Measurements from ENCODE around the gene PRDM5. TPM values are rescaled to one million over a fixed set of nuclear protein-coding genes. Genes with fewer than 3 reads are reported as not detected.

PRDM5 gene
- total RNA-seq, 2 experiments from 2014 or later: 0.14 to 0.22 TPM

- CTCF ChIA-PET: no interaction called here
- intact Hi-C loops (cut with DNase I, micrococcal nuclease): loop anchor here in 1 of 2 experiments (10.0 kb wide), 1 partner anchor 118 kb away; no protein-coding TSS in a partner anchor
- Mint-ChIP-seq H3K36me3 (ENCODE audit: low read depth) (peaks cover 6% of the 10 kb centered on the region), H3K4me3 (no peak overlapping the region), H3K9me3 (no peaks in the 10 kb centered on the region), H3K4me1 (ENCODE audit: low read depth) (peaks cover 10% of the 10 kb centered on the region), H3K27ac (no peak overlapping the region), H3K27me3 (peaks cover 38% of the 10 kb centered on the region)
- H3K27me3 ChIP-seq (ENCODE audit: control insufficient read depth in 1 of 2, insufficient read depth in 2 of 2, low read length in 2 of 2): peaks cover 2 to 6% of the 10 kb centered on the region in 2 experiments
- TF ChIP-seq, protein P1, sequence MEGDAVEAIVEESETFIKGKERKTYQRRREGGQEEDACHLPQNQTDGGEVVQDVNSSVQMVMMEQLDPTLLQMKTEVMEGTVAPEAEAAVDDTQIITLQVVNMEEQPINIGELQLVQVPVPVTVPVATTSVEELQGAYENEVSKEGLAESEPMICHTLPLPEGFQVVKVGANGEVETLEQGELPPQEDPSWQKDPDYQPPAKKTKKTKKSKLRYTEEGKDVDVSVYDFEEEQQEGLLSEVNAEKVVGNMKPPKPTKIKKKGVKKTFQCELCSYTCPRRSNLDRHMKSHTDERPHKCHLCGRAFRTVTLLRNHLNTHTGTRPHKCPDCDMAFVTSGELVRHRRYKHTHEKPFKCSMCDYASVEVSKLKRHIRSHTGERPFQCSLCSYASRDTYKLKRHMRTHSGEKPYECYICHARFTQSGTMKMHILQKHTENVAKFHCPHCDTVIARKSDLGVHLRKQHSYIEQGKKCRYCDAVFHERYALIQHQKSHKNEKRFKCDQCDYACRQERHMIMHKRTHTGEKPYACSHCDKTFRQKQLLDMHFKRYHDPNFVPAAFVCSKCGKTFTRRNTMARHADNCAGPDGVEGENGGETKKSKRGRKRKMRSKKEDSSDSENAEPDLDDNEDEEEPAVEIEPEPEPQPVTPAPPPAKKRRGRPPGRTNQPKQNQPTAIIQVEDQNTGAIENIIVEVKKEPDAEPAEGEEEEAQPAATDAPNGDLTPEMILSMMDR (IDR thresholded peaks at IDR 0.05): no peak
- DNase-seq (no peak), ATAC-seq (ENCODE audit: poor library complexity) (no peak)
- peaks cover 13% of the 10 kb centered on the region for H3K4me1 ChIP-seq (ENCODE audit: insufficient read depth, low read length)
- H3K27ac ChIP-seq (ENCODE audit: low read depth in 1 of 2, low read length in 2 of 2): no peak overlapping the region
- H3K9me3 ChIP-seq (ENCODE audit: control insufficient read depth in 1 of 2, insufficient read depth in 1 of 2, low read length in 2 of 2): no peaks in the 10 kb centered on the region
- H3K36me3 ChIP-seq (ENCODE audit: insufficient read depth, low read length): no peaks in the 10 kb centered on the region
- no peak overlapping the region for H3K4me3 ChIP-seq (ENCODE audit: low read length)
- POLR2A ChIA-PET: no interaction called here
These were observed 4.0 kb upstream of the PRDM5 start for GRCh38 chr4:120926358-120927025.

DNA sequence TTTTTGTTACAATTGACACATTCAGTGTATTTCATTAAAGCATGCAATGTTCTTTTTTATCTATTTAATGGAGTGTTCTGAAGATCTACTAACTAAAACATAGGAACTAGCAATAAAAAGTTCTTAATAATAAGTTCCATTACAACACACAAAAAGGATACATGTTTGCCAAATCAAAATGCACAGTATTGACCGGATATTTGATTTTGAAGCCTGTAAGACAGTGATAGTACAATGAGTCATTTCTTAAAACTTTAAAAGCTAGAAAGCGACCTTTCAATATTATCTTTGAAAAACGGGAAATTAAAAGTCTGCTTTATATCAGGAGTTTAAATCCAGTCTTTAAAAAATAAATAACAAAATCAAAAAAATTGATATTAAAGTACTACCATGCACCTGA is 2.4 kb upstream of the PRDM5 start:
- H3K27ac Mint-ChIP-seq: no peak overlapping the region
- POLR2A ChIA-PET: no interaction called here
- TF ChIP-seq, protein P1 (IDR thresholded peaks at IDR 0.05): no peak
- Histone ChIP-seq H3K4me1 (ENCODE audit: insufficient read depth, low read length) (peaks cover 16% of the 10 kb centered on the region), H3K27me3 (ENCODE audit: control insufficient read depth in 1 of 2, insufficient read depth in 2 of 2, low read length in 2 of 2) (peaks cover 7 to 9% of the 10 kb centered on the region in 2 experiments), H3K36me3 (ENCODE audit: insufficient read depth, low read length) (no peaks in the 10 kb centered on the region), H3K4me3 (ENCODE audit: low read length) (no peak overlapping the region), H3K27ac (ENCODE audit: low read depth in 1 of 2, low read length in 2 of 2) (no peak overlapping the region), H3K9me3 (ENCODE audit: control insufficient read depth in 1 of 2, insufficient read depth in 1 of 2, low read length in 2 of 2) (no peaks in the 10 kb centered on the region)
- DNase-seq (no peak), ATAC-seq (ENCODE audit: poor library complexity) (no peak)
- H3K4me3 Mint-ChIP-seq: no peak overlapping the region
- intact Hi-C loops (cut with DNase I, micrococcal nuclease): loop anchor here (5.0 to 10.0 kb wide), 2 partner anchors 120 to 127 kb away; no protein-coding TSS in a partner anchor
- H3K9me3 Mint-ChIP-seq: no peaks in the 10 kb centered on the region
- CTCF ChIA-PET: no interaction called here
- H3K36me3 Mint-ChIP-seq (ENCODE audit: low read depth): peaks cover 6% of the 10 kb centered on the region
- peaks cover 14% of the 10 kb centered on the region for H3K4me1 Mint-ChIP-seq (ENCODE audit: low read depth)
- H3K27me3 Mint-ChIP-seq: peaks cover 34% of the 10 kb centered on the region

GRCh38 chr4:120923207-120923522 is 639 bp upstream of the PRDM5 start:
- POLR2A ChIA-PET: no interaction called here
- H3K4me1 Mint-ChIP-seq (ENCODE audit: low read depth): peaks cover 14% of the 10 kb centered on the region
- H3K27ac Mint-ChIP-seq: peak overlapping the region; percentile 56
- H3K27me3 Mint-ChIP-seq: peaks cover 35% of the 10 kb centered on the region
- H3K9me3 Mint-ChIP-seq: no peaks in the 10 kb centered on the region
- Histone ChIP-seq H3K9me3 (ENCODE audit: control insufficient read depth in 1 of 2, insufficient read depth in 1 of 2, low read length in 2 of 2) (no peaks in the 10 kb centered on the region), H3K27ac (ENCODE audit: low read depth in 1 of 2, low read length in 2 of 2) (no peak overlapping the region), H3K36me3 (ENCODE audit: insufficient read depth, low read length) (no peaks in the 10 kb centered on the region), H3K4me1 (ENCODE audit: insufficient read depth, low read length) (peaks cover 16% of the 10 kb centered on the region), H3K27me3 (ENCODE audit: control insufficient read depth in 1 of 2, insufficient read depth in 2 of 2, low read length in 2 of 2) (peaks cover 7 to 9% of the 10 kb centered on the region in 2 experiments), H3K4me3 (ENCODE audit: low read length) (peak overlapping the region; percentile 31)
- intact Hi-C loops (cut with DNase I, micrococcal nuclease): loop anchor here (5.0 to 10.0 kb wide), 2 partner anchors 122 to 129 kb away; no protein-coding TSS in a partner anchor
- TF ChIP-seq, protein P1 (IDR thresholded peaks at IDR 0.05): no peak
- peak; percentile 36 for ATAC-seq (ENCODE audit: poor library complexity)
- DNase-seq: no peak
- H3K36me3 Mint-ChIP-seq (ENCODE audit: low read depth): peaks cover 6% of the 10 kb centered on the region
- H3K4me3 Mint-ChIP-seq: peak overlapping the region; percentile 91
- CTCF ChIA-PET: no interaction called here

All from CD4-positive, alpha-beta T cell (primary cell).